GM23338 (cell line): Measurements from ENCODE around the gene CBY3. TPM values are rescaled to one million over a fixed set of nuclear protein-coding genes. Genes with fewer than 3 reads are reported as not detected.
"Not testable (repeated sequence)": the region's sequence is repeated elsewhere in the genome, so short reads cannot be mapped to it uniquely, and the experiment has no call there.

Experiments
- ATAC-seq: fragments of 200-7000 bp; cut with Tn5 transposase; 3 replicates; pipeline ENCODE4 v1.9.1; 2020
- DNase-seq: peaks from one replicate; pipeline ENCODE4 v3.0.0-alpha.2; 2015; ENCODE audit warnings: low spot score
- H2AFZ ChIP-seq: fragments of 200-600 bp; sonication (generic); 2 replicates; pipeline ENCODE4 v1.8.0; 2016; ENCODE audit warnings: antibody characterized with exemption, mild to moderate bottlenecking, moderate library complexity
- H3F3A ChIP-seq: fragments of 200-600 bp; sonication (generic); replicated peaks from 2 replicates; pipeline ENCODE4 v1.8.0; 2017; ENCODE audit warnings: antibody characterized with exemption, mixed run types, low read depth
- H3K27ac ChIP-seq: fragments of 200-600 bp; sonication (generic); 2 replicates; pipeline ENCODE4 v1.6.1; 2016; ENCODE audit warnings: low read depth
- H3K27me3 ChIP-seq: fragments of 200-600 bp; sonication (generic); 2 replicates; pipeline ENCODE4 v1.8.0; 2016; ENCODE audit warnings: mild to moderate bottlenecking, mixed run types, moderate library complexity; ENCODE audit not compliant: insufficient read depth
- H3K36me3 ChIP-seq: fragments of 200-600 bp; sonication (generic); 2 replicates; pipeline ENCODE4 v1.8.0; 2016; ENCODE audit warnings: mild to moderate bottlenecking; ENCODE audit not compliant: insufficient read depth
- H3K4me1 ChIP-seq: fragments of 200-600 bp; sonication (generic); 2 replicates; pipeline ENCODE4 v1.8.0; 2016; ENCODE audit warnings: mild to moderate bottlenecking, moderate library complexity; ENCODE audit not compliant: insufficient read depth
- H3K4me2 ChIP-seq: fragments of 200-600 bp; sonication (generic); 2 replicates; pipeline ENCODE4 v1.7.1; 2017; ENCODE audit warnings: mixed run types
- H3K4me3 ChIP-seq: fragments of 200-600 bp; sonication (generic); 2 replicates; pipeline ENCODE4 v1.6.1; 2016; ENCODE audit warnings: mixed run types
- H3K79me2 ChIP-seq: fragments of 200-600 bp; sonication (generic); replicated peaks from 2 replicates; pipeline ENCODE4 v1.8.0; 2017; ENCODE audit warnings: mild to moderate bottlenecking; ENCODE audit not compliant: insufficient read depth
- H3K9me2 ChIP-seq: fragments of 200-600 bp; sonication (generic); 2 replicates; pipeline ENCODE4 v1.8.0; 2017; ENCODE audit not compliant: insufficient read depth
- H4K20me1 ChIP-seq: fragments of 200-600 bp; sonication (generic); replicated peaks from 2 replicates; pipeline ENCODE4 v1.8.0; 2017; ENCODE audit warnings: mild to moderate bottlenecking; ENCODE audit not compliant: insufficient read depth
- H3K27ac Mint-ChIP-seq: 2 replicates; pipeline ENCODE4 v1.8.0; 2020; ENCODE audit warnings: inconsistent platforms, mild to moderate bottlenecking, moderate library complexity, mixed read lengths
- H3K27me3 Mint-ChIP-seq: 3 replicates; pipeline ENCODE4 v1.8.0; 2022; ENCODE audit warnings: low read depth, mild to moderate bottlenecking, moderate library complexity, mixed read lengths, inconsistent platforms; ENCODE audit not compliant: insufficient read depth, poor library complexity
- H3K36me3 Mint-ChIP-seq: 3 replicates; pipeline ENCODE4 v1.8.0; 2021; ENCODE audit warnings: low read depth, mild to moderate bottlenecking, inconsistent platforms, moderate library complexity, mixed read lengths
- H3K4me1 Mint-ChIP-seq: 3 replicates; pipeline ENCODE4 v1.8.0; 2020; ENCODE audit warnings: mild to moderate bottlenecking, inconsistent platforms, mixed read lengths
- H3K4me3 Mint-ChIP-seq: 3 replicates; pipeline ENCODE4 v1.8.0; 2021; ENCODE audit warnings: moderate library complexity, mild to moderate bottlenecking, inconsistent platforms, mixed read lengths
- H3K9me3 Mint-ChIP-seq: 3 replicates; pipeline ENCODE4 v1.8.0; 2020; ENCODE audit warnings: moderate library complexity, mild to moderate bottlenecking, inconsistent platforms, mixed read lengths
- polyA plus RNA-seq: library from polyadenylated mRNA; unstranded; fragments of >200 nt; fragmentation: Nextera tagmentation; extraction: Ambion mirVana; gene quantifications from 2 replicates; pipeline ENCODE4 v1.2.1, GENCODE V29; 2016
- small RNA-seq: library from RNA; depleted of rRNA; stranded (forward); fragments of <200 nt; gene quantifications from one replicate; pipeline ENCODE3, GENCODE V24; 2014; ENCODE audit warnings: low replicate concordance
- total RNA-seq: library from RNA; depleted of rRNA; stranded (reverse); fragments of >200 nt; shearing (Covaris generic); gene quantifications from 2 replicates; pipeline ENCODE4 v1.2.3, GENCODE V29; 2014; rRNA removed

The CBY3 gene
- total and polyA plus RNA-seq, 2 experiments from 2014 or later = 0.37 to 0.52 TPM

DNA sequence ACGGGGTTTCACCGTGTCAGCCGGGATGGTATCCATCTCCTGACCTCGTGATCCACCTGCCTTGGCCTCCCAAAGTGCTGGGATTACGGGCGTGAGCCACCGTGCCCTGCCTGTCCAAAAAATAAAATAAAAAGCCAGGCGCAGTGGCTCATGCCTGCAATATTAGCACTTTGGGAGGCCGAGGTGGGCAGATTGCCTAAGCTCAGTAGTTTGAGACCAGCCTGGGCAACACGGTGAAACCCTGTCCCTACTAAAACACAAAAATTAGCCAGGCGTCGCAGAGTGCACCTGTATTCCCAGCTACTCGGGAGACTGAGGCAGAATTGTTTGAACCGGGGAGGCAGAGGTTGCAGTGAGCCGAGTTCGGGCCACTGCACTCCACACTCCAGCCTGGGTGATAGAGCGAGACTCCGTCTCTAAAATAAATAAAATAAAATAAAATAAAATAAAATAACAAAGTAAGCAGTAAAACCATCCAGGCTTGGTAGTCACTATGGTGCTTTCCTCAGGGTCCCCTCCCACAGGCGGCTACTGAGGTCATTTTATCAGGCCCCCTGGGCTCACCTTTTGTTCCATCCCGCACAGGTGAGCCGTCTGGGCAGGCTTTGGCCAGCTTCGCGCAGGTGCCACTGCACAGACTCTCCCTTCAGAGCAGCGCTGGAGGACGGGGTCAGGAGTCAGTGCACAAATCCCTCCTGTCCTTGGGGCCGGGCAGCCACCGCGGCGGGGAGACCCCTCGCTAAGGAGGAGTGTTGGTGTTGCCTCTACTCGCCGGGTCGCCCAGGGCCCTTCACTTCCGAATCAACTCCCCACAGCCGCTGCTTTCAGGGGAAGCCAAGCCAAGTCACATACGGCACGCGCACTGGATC lies 47.1 kb downstream of the CBY3 start:
- not testable (repeated sequence) for H3K4me1 Mint-ChIP-seq, H3F3A ChIP-seq, H3K27ac ChIP-seq, H3K36me3 Mint-ChIP-seq, H3K27me3 Mint-ChIP-seq, H3K4me3 ChIP-seq, H3K27ac Mint-ChIP-seq, H3K79me2 ChIP-seq, H3K9me2 ChIP-seq, DNase-seq, H3K9me3 Mint-ChIP-seq, H3K27me3 ChIP-seq, H4K20me1 ChIP-seq, H3K36me3 ChIP-seq, H3K4me1 ChIP-seq, H2AFZ ChIP-seq
- H3K4me3 Mint-ChIP-seq = peak overlapping the region; percentile 57; the same call in 2 of the 3 replicates
- peak overlapping the region; percentile 51; the same call in 1 of the 2 replicates for H3K4me2 ChIP-seq
- ATAC-seq = peak; percentile 75

Small RNA genes within 50 kb of the gene (small RNA-seq; reads per million reads assigned to genes)
- not detected for gene RF00017

Other genes starting within 250 kb of the CBY3 start
- 25.0 and 31.6 TPM in 2 replicates for gene RUFY1, start 130.5 kb downstream of the CBY3 start, total RNA-seq
- gene RUFY1, start 130.5 kb downstream of the CBY3 start, polyA plus RNA-seq = 22.7 and 25.3 TPM in 2 replicates
- 572 and 715 TPM in 2 replicates for gene HNRNPH1, start 57.4 kb downstream of the CBY3 start, total RNA-seq
- 330 and 410 TPM in 2 replicates for gene HNRNPH1, start 57.4 kb downstream of the CBY3 start, polyA plus RNA-seq
- 440 and 530 TPM in 2 replicates for gene CANX, start 17.9 kb upstream of the CBY3 start, total RNA-seq
- 163 and 177 TPM in 2 replicates for gene CANX, start 17.9 kb upstream of the CBY3 start, polyA plus RNA-seq
- 43.8 and 43.9 TPM in 2 replicates for gene MAML1, start 51.8 kb upstream of the CBY3 start, total RNA-seq
- gene MAML1, start 51.8 kb upstream of the CBY3 start, polyA plus RNA-seq = 9.6 and 9.8 TPM in 2 replicates
- 1.2 and 10.1 TPM in 2 replicates for gene LTC4S, start 113.0 kb upstream of the CBY3 start, total RNA-seq
- 4.0 and 5.8 TPM in 2 replicates for gene LTC4S, start 113.0 kb upstream of the CBY3 start, polyA plus RNA-seq
- gene MGAT4B, start 125.8 kb upstream of the CBY3 start, total RNA-seq = 101 and 102 TPM in 2 replicates
- 32.3 and 37.7 TPM in 2 replicates for gene MGAT4B, start 125.8 kb upstream of the CBY3 start, polyA plus RNA-seq
- gene SQSTM1, start 139.9 kb upstream of the CBY3 start, total RNA-seq = 83.6 and 92.6 TPM in 2 replicates
- gene SQSTM1, start 139.9 kb upstream of the CBY3 start, polyA plus RNA-seq = 52.5 and 58.0 TPM in 2 replicates
- 29.4 and 34.4 TPM in 2 replicates for gene MRNIP, start 177.8 kb upstream of the CBY3 start, total RNA-seq
- 18.0 and 18.2 TPM in 2 replicates for gene MRNIP, start 177.8 kb upstream of the CBY3 start, polyA plus RNA-seq
- 34.5 and 38.0 TPM in 2 replicates for gene TBC1D9B, start 226.9 kb upstream of the CBY3 start, total RNA-seq
- 17.1 and 19.0 TPM in 2 replicates for gene TBC1D9B, start 226.9 kb upstream of the CBY3 start, polyA plus RNA-seq